HEK293 (cell line): ENCODE measurements around the gene PROKR1.

ENCODE experiments used
- CTCF ChIA-PET: fragments of 350-600 bp; formaldehyde crosslinking; extraction: SDS; loops from one replicate; lab custom pipeline; 2021; ENCODE audit warnings: antibody characterized with exemption; lab: Yijun Ruan, JAX
- POLR2A ChIA-PET: fragments of 300-600 bp; formaldehyde crosslinking; extraction: SDS; loops from one replicate; lab custom pipeline; 2020; ENCODE audit warnings: antibody characterized with exemption, inconsistent platforms; lab: Yijun Ruan, JAX
- H3K27ac ChIP-seq: fragments of 200-500 bp; sonication (Bioruptor generic); 2 replicates; pipeline ENCODE4 v1.5.1; 2014; ENCODE audit warnings: low read depth, low read length, control low read depth, inconsistent platforms; ENCODE audit errors: extremely low read depth
- H3K36me3 ChIP-seq, 2 experiments: fragments of 200-500 bp in 1 of 2; sonication (Bioruptor generic) in 1 of 2; 1 replicate in 1 of 2; 2 replicates in 1 of 2; pipeline ENCODE4 v1.5.1; 2014 to 2017; ENCODE audit warnings: inconsistent platforms in 2 of 2, low read length in 2 of 2; ENCODE audit not compliant: control insufficient read depth in 2 of 2, insufficient read depth in 1 of 2
- H3K4me1 ChIP-seq: fragments of 200-500 bp; sonication (Bioruptor generic); 2 replicates; pipeline ENCODE4 v1.5.1; 2014; ENCODE audit warnings: mild to moderate bottlenecking, low read length, inconsistent platforms; ENCODE audit not compliant: control insufficient read depth, insufficient read depth
- H3K4me3 ChIP-seq: 2 replicates; pipeline ENCODE4 v1.5.1; 2011; ENCODE audit warnings: low read depth, mild to moderate bottlenecking, control low read depth, low read length, moderate library complexity
- H3K9me3 ChIP-seq: fragments of 200-500 bp; sonication (Bioruptor generic); 2 replicates; pipeline ENCODE4 v1.5.1; 2014; ENCODE audit warnings: low read depth, low read length, inconsistent platforms; ENCODE audit not compliant: control insufficient read depth, insufficient read depth
- HOXA7 ChIP-seq: sonication (generic); formaldehyde crosslinking; IDR thresholded peaks from 2 replicates; pipeline ENCODE4 v1.8.1; 2022; ENCODE audit warnings: missing genetic modification reagents, borderline replicate concordance
- KLF1 ChIP-seq: fragments of 450-650 bp; formaldehyde crosslinking; IDR thresholded peaks from 2 replicates; pipeline ENCODE4 v1.5.1; 2016; ENCODE audit warnings: missing biosample characterization, missing genetic modification characterization
- PATZ1 ChIP-seq: fragments of 450-650 bp; formaldehyde crosslinking; IDR thresholded peaks from 2 replicates; pipeline ENCODE4 v1.5.1; 2016; ENCODE audit warnings: missing biosample characterization, missing genetic modification characterization
- PRDM1 ChIP-seq: fragments of 450-650 bp; formaldehyde crosslinking; IDR thresholded peaks from 2 replicates; pipeline ENCODE4; 2016; ENCODE audit warnings: missing biosample characterization, missing genetic modification characterization
- REPIN1 ChIP-seq: fragments of 450-650 bp; formaldehyde crosslinking; IDR thresholded peaks from 2 replicates; pipeline ENCODE4 v1.5.1; 2017; ENCODE audit warnings: missing biosample characterization, missing genetic modification characterization, low read depth
- TCF7L2 ChIP-seq: IDR thresholded peaks from 2 replicates; pipeline ENCODE4 v1.6.1; 2011; ENCODE audit warnings: low read depth, mild to moderate bottlenecking, inconsistent platforms, low read length, moderate library complexity, borderline replicate concordance
- ZBTB26 ChIP-seq: fragments of 450-650 bp; formaldehyde crosslinking; optimal IDR thresholded peaks from 2 replicates; pipeline ENCODE3; 2016; ENCODE audit warnings: missing biosample characterization, mild to moderate bottlenecking, missing genetic modification characterization
- ZBTB49 ChIP-seq: fragments of 450-650 bp; formaldehyde crosslinking; IDR thresholded peaks from 2 replicates; pipeline ENCODE4 v1.5.1; 2016; ENCODE audit warnings: missing biosample characterization, missing genetic modification characterization, low read depth
- ZFHX2 ChIP-seq: fragments of 450-650 bp; formaldehyde crosslinking; conservative IDR thresholded peaks from 2 replicates; pipeline ENCODE4 v1.5.1; 2016; ENCODE audit warnings: missing biosample characterization, missing genetic modification characterization
- ZIC2 ChIP-seq: fragments of 450-650 bp; formaldehyde crosslinking; IDR thresholded peaks from 2 replicates; pipeline ENCODE4 v1.5.1; 2016; ENCODE audit warnings: missing biosample characterization, missing genetic modification characterization
- ZNF121 ChIP-seq: fragments of 450-650 bp; formaldehyde crosslinking; IDR thresholded peaks from 2 replicates; pipeline ENCODE4 v1.5.1; 2016; ENCODE audit warnings: missing biosample characterization, missing genetic modification characterization
- ZNF211 ChIP-seq: fragments of 450-650 bp; formaldehyde crosslinking; IDR thresholded peaks from 2 replicates; pipeline ENCODE4 v1.5.1; 2016; ENCODE audit warnings: low read depth, missing biosample characterization, missing genetic modification characterization
- ZNF214 ChIP-seq: fragments of 450-650 bp; formaldehyde crosslinking; IDR thresholded peaks from 2 replicates; pipeline ENCODE4 v1.5.1; 2017; ENCODE audit warnings: missing biosample characterization, mild to moderate bottlenecking, missing genetic modification characterization, borderline replicate concordance
- ZNF280C ChIP-seq: fragments of 450-650 bp; formaldehyde crosslinking; IDR thresholded peaks from 2 replicates; pipeline ENCODE4 v1.5.1; 2016; ENCODE audit warnings: missing biosample characterization, missing genetic modification characterization
- ZNF311 ChIP-seq: fragments of 450-650 bp; formaldehyde crosslinking; IDR thresholded peaks from 2 replicates; pipeline ENCODE4 v1.5.1; 2017; ENCODE audit warnings: missing biosample characterization, missing genetic modification characterization, borderline replicate concordance
- ZNF324 ChIP-seq: fragments of 450-650 bp; formaldehyde crosslinking; IDR thresholded peaks from 2 replicates; pipeline ENCODE4 v1.5.1; 2016; ENCODE audit warnings: missing biosample characterization, missing genetic modification characterization
- ZNF335 ChIP-seq: fragments of 450-650 bp; formaldehyde crosslinking; conservative IDR thresholded peaks from 2 replicates; pipeline ENCODE4 v1.5.1; 2016; ENCODE audit warnings: missing biosample characterization, missing genetic modification characterization
- ZNF341 ChIP-seq: fragments of 450-650 bp; formaldehyde crosslinking; IDR thresholded peaks from 2 replicates; pipeline ENCODE4; 2016; ENCODE audit warnings: low read depth, missing biosample characterization, missing genetic modification characterization
- ZNF350 ChIP-seq: fragments of 450-650 bp; formaldehyde crosslinking; IDR thresholded peaks from 2 replicates; pipeline ENCODE4 v1.5.0; 2017; ENCODE audit warnings: missing biosample characterization, mild to moderate bottlenecking, missing genetic modification characterization
- ZNF423 ChIP-seq: fragments of 450-650 bp; formaldehyde crosslinking; IDR thresholded peaks from 2 replicates; pipeline ENCODE4 v1.5.1; 2016; ENCODE audit warnings: missing biosample characterization, missing genetic modification characterization
- ZNF510 ChIP-seq: fragments of 450-650 bp; formaldehyde crosslinking; IDR thresholded peaks from 2 replicates; pipeline ENCODE4 v1.5.1; 2018; ENCODE audit warnings: mild to moderate bottlenecking, missing genetic modification characterization, missing biosample characterization; ENCODE audit not compliant: insufficient replicate concordance
- ZNF529 ChIP-seq: fragments of 450-650 bp; formaldehyde crosslinking; IDR thresholded peaks from 2 replicates; pipeline ENCODE4 v1.5.1; 2017; ENCODE audit warnings: missing genetic modification characterization, missing biosample characterization; ENCODE audit not compliant: insufficient replicate concordance
- ZNF610 ChIP-seq: fragments of 450-650 bp; formaldehyde crosslinking; IDR thresholded peaks from 2 replicates; pipeline ENCODE4 v1.5.1; 2016; ENCODE audit warnings: missing biosample characterization, missing genetic modification characterization, borderline replicate concordance
- ZNF677 ChIP-seq: fragments of 450-650 bp; IDR thresholded peaks from 2 replicates; pipeline ENCODE4 v1.5.0; 2018; ENCODE audit warnings: missing biosample characterization, mild to moderate bottlenecking, missing genetic modification characterization, moderate library complexity
- ZNF692 ChIP-seq: fragments of 450-650 bp; formaldehyde crosslinking; IDR thresholded peaks from 2 replicates; pipeline ENCODE4 v1.5.1; 2016; ENCODE audit warnings: missing biosample characterization, missing genetic modification characterization
- ZNF701 ChIP-seq: fragments of 450-650 bp; formaldehyde crosslinking; IDR thresholded peaks from 2 replicates; pipeline ENCODE4 v1.5.1; 2016; ENCODE audit warnings: missing biosample characterization, missing genetic modification characterization
- ZSCAN16 ChIP-seq: fragments of 450-650 bp; formaldehyde crosslinking; IDR thresholded peaks from 2 replicates; pipeline ENCODE4 v1.5.1; 2016; ENCODE audit warnings: missing biosample characterization, missing genetic modification characterization

The PROKR1 gene

GRCh38 chr2:68607837-68608236, 35.5 kb upstream of the PROKR1 start:
- ChIA-PET POLR2A (no interaction called here), CTCF (interaction anchor here (0.7 to 1.5 kb wide), 2 partner anchors 12 to 47 kb away, joined by 4 to 8 read pairs; no protein-coding TSS in a partner anchor)
- Histone ChIP-seq H3K9me3 (no peaks in the 10 kb centered on the region), H3K4me1 (no peaks in the 10 kb centered on the region), H3K27ac (no peak overlapping the region), H3K36me3 (no peaks in the 10 kb centered on the region), H3K4me3 (no peak overlapping the region)
- TF ChIP-seq PRDM1 (tag by site-specific recombination), result no peak
- TF ChIP-seq TCF7L2, result no peak
- TF ChIP-seq ZNF692 (tag by site-specific recombination), result no peak
- TF ChIP-seq ZNF214 (tag by site-specific recombination), result no peak
- TF ChIP-seq ZNF350, result no peak
- TF ChIP-seq ZBTB49 (tag by site-specific recombination), result no peak
- no peak for TF ChIP-seq ZNF211 (tag by site-specific recombination)
- no peak for TF ChIP-seq ZNF610
- TF ChIP-seq HOXA7 (CRISPR knock-in tag), result no peak
- no peak for TF ChIP-seq ZNF341 (tag by site-specific recombination)
- no peak for TF ChIP-seq ZNF324 (tag by site-specific recombination)
- no peak for TF ChIP-seq ZNF280C (tag by site-specific recombination)
- no peak for TF ChIP-seq ZNF121 (tag by site-specific recombination)

GRCh38 chr2:68612765-68613519, 30.4 kb upstream of the PROKR1 start:
- Histone ChIP-seq H3K9me3 (no peaks in the 10 kb centered on the region), H3K36me3 (no peaks in the 10 kb centered on the region), H3K4me1 (no peaks in the 10 kb centered on the region), H3K4me3 (no peak overlapping the region), H3K27ac (no peak overlapping the region)
- CTCF ChIA-PET, result no interaction called here
- TF ChIP-seq ZNF311 (tag by site-specific recombination) (no peak), ZFHX2 (tag by site-specific recombination) (no peak), KLF1 (tag by site-specific recombination) (no peak), ZNF335 (tag by site-specific recombination) (no peak), ZNF529 (tag by site-specific recombination) (no peak), ZNF423 (tag by site-specific recombination) (no peak), ZNF510 (tag by site-specific recombination) (no peak), ZNF677 (tag by site-specific recombination) (no peak), ZIC2 (tag by site-specific recombination) (no peak), ZNF701 (tag by site-specific recombination) (no peak), REPIN1 (tag by site-specific recombination) (no peak), PATZ1 (tag by site-specific recombination) (no peak), ZBTB26 (tag by site-specific recombination) (no peak), ZSCAN16 (tag by site-specific recombination) (no peak)
- POLR2A ChIA-PET, result no interaction called here
